Iris pigment epithelial cell (primary cell): ENCODE data around the gene KRT26.

Source experiments
- DNase-seq: peaks from one replicate; pipeline ENCODE4 v3.0.0-alpha.2; 2011; ENCODE audit warnings: low read depth

Gene KRT26

GRCh38 chr17:40727447-40728231, 44.4 kb downstream of the KRT26 start:
- DNase-seq = peak; percentile 58

GRCh38 chr17:40726919-40727318, 45.1 kb downstream of the KRT26 start:
- no peak for DNase-seq

- DNase-seq = no peak
Observed at GRCh38 chr17:40724656-40725055, 47.3 kb downstream of the KRT26 start.

GRCh38 chr17:40722241-40722640, 49.8 kb downstream of the KRT26 start:
- no peak for DNase-seq

- no peak for DNase-seq
Observed at GRCh38 chr17:40720899-40721298, 51.1 kb downstream of the KRT26 start.

GRCh38 chr17:40718930-40719329, 53.1 kb downstream of the KRT26 start:
- DNase-seq = no peak

- no peak for DNase-seq
Observed at GRCh38 chr17:40717776-40718175, 54.2 kb downstream of the KRT26 start.
